SKM-1 treated with dmso at 0.1 percent for 144 hours (cell line): ENCODE measurements around the gene RHOF.

ENCODE experiments used
- DNase-seq: peaks from one replicate; lab custom pipeline; 2025; ENCODE audit not compliant: unreplicated experiment; lab: John Stamatoyannopoulos, UW

The RHOF gene

DNA sequence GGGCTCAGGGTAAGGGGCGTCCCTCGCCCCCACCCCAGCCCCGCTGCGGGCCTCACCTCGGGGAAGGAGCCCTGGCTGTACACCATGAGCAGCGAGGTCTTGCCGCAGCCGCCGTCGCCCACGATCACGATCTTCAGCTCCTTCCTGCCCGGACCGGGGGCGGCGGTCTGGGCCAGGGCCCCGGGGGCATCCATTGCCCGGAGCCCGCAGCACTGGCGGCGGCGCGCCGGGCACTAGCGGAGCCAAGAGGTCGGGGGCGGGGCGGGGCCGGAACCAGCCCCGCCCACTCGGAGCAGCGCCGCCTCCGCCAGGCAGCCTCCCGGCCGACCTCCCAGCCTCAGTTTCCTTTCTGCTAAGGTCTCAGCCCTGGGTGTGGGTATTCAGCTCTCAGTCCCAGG lies at the start of gene RHOF:
Gene RHOF, minus strand, starts transcription at position 249 of the 398 bp plus-strand sequence. Its CDS starts 55 bp downstream, at position 194.
- no peak for DNase-seq

DNA sequence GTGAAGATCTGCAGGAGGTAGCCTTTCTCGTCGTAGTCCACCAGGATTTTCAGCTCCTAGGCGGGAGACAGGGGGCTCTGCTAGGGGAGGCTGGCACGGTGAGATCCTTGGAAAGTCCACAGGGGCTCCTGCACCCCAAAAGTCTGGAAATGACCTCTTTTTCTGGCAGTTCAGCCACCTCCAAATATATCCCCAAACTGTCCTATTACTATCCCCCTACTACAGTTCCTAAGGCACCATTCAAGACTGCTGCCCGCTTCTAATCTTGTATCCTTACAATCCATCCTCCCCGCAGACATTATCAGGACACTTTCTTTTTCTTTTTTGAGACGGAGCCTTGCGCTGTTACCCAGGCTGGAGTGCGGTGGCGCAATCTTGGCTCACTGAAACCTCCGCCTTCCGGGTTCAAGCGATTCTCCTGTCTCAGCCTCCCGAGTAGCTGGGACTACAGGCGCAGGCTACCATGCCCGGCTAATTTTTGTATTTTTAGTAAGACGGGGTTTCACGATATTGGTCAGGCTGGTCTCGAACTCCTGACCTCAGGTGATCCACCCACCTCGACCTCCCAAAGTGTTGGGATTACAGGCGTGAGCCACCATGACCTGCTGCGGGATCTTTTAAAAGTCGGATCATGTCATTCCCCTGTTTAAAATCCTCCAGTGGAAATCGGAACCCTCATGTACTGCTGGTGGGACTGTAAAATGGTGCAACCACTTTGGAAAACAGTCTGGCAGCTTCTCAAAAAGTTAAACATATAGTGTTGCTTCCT lies 46.7 kb upstream of the RHOF start:
- DNase-seq: no peak

DNA sequence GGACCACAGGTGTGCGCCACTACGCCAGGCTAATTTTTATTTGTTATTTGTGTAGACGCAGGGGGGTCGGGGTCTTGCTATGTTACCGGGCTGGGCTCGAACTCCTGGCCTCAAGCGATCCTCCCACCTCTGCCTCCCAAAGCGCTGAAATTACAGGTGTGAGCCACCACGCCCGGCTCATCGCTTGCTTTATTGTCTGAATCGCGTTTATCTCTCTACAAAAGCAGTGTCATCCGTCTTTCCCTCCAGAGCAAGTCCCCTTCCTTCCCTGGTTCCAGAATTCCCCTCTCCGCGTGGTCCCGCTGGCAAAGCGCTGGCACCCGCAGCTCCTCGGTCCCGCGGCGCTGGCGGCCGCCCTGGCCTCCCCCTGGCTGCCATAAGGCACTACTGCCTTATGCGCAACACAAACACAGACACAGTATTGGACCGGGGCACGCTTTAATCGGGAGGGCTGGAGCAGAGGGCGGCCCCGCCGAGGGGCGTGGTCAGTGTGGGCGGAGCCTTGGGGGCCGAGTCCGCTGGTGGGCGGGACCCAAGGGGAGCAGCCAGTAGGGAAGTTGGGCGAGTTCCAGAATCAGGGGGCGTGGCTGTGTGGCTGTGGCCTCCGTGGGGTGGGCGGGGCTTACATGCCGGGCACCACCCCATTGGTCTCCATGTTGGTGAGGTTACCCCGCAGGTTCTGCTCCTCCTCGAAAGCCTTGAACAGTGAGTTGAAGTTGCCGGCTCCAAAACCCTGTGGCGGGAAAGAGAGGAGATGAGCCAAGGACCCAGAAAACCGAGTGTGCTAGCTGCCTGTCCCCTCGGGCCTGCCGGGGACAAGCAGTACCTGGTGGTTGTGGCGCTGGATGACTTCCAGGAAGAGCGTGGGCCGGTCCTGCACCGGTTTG lies 45.9 kb upstream of the RHOF start:
- DNase-seq: peak; percentile 72

DNA sequence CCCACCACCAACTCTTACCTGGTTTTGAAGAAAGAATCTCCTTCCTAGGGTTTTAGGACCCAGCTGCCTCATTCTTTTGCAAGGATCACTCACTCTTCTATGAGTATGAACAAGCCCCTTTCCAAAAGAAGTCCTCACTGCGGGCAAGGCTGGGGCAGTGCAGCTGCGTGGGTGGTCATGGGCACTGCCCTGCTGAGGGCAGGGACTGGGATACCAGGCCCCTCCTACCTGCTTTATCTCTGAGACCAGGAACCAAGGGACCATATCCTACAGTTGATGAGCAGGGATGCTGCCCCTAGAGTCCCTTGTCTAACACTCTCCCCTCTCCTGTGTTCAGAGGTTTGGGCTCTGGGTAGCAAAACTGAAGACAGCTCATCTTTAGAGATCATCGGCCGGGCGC lies 44.6 kb upstream of the RHOF start:
- no peak for DNase-seq

GRCh38 chr12:121837680-121838079 lies 44.2 kb upstream of the RHOF start:
- no peak for DNase-seq

DNA sequence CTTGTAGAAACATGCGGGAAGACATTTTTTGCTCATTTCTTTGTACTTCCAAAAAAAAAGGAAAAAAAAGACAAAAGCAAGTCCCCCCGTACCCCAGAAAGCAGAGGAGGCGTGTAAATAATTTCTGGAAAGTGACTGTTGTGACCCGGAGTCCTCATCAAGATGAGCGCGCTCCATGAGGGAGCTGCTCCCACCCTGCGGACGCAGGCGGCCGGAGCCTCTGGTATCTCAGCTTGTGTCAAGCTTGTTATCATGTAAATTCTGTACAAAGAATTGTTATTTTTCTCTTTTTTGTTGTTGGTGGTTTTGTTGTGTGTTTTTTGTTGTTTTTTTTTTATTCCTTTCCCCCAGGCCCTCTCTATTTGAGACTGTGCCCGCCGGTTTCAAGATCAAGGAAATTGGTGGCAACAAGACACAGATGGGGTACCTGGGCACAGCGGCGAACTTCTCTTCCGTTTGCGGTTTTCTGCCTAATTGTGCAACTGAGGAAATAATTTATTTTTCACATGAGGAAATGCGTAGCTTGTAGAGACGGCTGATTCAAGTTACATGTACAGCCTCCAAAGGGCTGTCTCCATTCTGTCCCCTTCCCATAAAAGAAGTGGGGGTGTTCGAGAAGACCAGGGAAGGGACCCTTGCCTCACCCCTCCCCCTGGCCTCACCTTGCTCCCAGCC lies 38.2 kb upstream of the RHOF start:
- no peak for DNase-seq

GRCh38 chr12:121830588-121831265 lies 37.2 kb upstream of the RHOF start:
- DNase-seq: no peak

DNA sequence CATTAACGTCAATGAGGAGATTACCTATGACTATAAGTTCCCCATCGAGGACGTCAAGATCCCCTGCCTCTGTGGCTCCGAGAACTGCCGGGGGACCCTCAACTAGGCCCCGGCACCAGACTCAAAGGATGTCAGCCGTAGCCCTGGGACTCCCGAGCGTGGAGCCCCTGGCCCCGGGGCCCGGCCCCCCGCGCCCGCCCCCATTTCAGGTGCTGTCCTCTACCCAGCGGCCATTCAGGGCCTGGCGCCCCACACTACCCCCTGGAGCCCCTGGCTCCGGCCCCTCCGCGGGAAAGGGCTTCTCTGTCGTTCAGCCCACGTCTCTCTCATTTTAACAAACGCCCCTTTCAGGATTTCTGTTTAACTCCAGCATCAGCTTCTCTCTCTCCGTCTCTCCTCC lies 36.6 kb upstream of the RHOF start:
- no peak for DNase-seq

DNA sequence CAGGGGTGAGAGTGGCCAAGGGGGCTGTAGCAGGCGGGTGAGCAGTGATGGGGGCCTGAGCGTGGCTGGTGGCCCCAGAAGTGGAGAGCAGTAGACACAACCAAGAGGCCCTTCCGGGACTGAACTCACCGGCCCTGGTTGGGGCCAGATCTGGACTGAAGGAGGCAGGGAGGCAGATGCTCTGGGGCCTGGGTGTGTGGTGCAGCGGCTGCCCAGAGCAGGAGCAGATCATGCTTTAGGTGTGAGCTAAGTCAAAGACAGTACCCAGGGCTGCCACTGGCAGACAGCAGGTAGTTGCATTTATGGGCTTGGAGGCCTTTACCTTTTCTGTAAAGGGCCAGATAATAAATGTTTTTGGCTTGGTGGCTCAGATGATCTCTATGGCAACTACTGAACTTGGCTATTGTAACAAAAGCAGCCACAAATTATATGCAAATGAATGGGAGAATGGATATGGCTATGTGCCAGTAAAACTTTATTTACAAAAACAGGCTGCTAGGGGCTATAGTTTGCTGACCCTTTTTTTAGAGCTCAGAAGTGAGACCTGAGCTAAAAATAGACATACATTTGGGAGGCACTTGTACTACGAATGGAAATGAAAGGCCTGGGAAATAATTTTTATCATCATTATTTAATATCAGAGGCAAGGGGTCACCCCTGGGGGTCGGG lies 35.9 kb upstream of the RHOF start:
- no peak for DNase-seq

GRCh38 chr12:121828826-121829225 lies 35.3 kb upstream of the RHOF start:
- no peak for DNase-seq

DNA sequence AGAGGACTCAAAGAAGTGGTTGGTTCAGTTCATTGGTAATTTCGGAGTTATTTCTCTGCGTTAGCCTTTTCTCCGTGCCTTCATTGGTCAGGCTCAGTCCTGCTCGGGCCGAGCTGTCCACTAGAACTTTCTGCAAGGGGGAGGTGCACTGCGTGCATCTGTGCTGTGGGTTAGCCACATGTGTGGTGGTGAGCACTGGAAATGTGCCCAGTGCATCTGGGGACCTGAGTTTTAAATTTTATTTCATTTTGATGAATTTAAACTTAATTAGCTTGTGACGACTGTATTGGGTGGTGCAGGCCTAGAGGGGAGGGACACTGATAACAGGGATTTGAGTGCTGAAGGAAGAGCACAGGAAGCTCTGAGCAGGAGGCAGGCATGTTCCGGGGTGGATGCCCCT lies 34.8 kb upstream of the RHOF start:
- no peak for DNase-seq

DNA sequence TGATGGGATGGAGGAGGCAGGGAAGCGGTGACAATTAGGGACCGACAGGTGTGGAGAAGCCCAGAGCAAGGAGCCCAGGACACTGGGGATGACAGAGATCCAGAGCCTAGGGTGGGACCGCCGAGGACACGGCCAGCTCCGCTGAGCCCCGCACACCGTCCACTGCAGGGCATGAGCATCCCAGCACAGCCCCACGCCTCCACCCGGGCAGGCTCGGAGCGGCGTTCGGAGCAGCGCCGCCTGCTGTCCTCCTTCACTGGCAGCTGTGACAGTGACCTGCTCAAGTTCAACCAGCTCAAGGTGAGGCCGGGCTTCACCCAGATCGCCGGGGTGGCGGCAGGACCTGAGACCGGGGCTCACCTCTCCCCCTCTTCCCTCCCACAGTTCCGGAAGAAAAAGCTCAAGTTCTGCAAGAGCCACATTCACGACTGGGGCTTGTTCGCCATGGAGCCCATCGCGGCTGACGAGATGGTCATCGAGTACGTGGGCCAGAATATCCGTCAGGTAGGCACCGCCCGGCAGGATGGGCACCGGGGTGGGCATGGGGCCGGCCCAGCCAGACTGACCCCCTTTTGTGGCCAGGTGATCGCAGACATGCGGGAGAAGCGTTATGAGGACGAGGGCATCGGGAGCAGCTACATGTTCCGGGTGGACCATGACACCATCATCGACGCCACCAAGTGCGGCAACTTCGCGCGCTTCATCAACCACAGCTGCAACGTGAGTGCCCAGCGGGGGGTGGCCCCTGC lies 34.0 kb upstream of the RHOF start:
- no peak for DNase-seq

GRCh38 chr12:121826318-121827150 lies 33.0 kb upstream of the RHOF start:
- no peak for DNase-seq

DNA sequence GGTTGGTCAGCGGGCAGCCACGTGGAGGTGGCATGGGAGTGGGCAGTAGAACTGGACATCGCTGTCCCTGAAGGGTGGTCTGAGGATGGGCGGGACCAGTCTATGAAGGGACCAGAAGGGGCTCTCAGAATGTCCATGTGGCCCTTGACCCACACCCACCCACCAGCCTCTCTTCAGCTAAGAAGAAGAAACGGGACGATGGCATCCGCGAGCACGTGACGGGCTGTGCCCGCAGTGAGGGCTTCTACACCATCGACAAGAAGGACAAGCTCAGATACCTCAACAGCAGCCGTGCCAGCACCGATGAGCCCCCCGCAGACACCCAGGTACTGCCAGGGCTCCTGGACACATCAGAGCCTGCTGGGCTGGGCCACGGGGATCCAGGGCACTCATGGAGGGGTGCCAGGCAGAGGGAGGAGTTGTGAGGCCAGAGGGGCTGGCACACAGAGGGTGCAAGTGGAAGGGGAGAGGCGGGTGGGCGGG lies 31.6 kb upstream of the RHOF start:
- DNase-seq: no peak

GRCh38 chr12:121823727-121824115 lies 30.2 kb upstream of the RHOF start:
- no peak for DNase-seq

DNA sequence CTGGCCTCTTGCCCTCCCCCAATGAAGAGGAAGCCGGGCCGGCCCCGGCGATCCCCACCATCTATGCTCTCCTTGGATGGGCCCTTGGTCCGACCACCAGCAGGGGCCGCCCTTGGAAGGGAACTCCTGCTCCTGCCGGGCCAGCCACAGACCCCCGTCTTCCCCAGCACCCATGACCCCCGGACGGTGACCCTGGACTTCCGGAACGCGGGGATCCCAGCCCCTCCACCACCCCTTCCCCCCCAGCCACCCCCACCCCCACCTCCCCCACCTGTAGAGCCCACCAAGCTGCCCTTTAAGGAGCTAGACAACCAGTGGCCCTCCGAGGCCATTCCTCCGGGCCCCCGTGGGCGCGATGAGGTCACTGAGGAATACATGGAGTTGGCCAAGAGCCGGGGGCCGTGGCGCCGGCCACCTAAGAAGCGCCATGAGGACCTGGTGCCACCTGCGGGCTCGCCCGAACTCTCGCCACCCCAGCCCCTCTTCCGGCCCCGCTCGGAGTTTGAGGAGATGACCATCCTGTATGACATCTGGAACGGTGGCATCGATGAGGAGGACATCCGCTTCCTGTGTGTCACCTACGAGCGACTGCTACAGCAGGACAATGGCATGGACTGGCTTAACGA lies 29.7 kb upstream of the RHOF start:
- DNase-seq: no peak

GRCh38 chr12:121822393-121823100 lies 29.1 kb upstream of the RHOF start:
- no peak for DNase-seq

DNA sequence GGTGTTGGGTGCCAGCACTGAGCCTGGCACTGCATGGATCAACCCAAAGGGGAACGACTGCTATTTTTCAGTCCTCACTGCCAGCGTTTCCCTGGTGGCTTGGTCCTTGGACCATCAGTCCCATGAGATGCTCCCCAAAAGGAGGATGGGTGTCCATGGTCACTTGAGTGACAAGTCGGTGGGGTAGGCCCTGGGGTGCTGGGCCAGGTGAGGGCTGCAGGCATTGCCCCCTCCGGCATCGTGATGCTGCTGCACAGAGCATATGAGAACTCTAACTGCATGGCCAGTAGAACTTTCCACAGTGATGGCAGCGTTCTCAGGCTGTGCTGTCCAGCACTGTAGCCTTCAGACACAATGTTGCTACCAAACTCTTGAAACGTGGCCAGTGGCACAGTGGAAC lies 26.6 kb upstream of the RHOF start:
- no peak for DNase-seq
